GM21737 (cell line): ENCODE data around the gene PLCH1.

Experiments used
- ATAC-seq: cut with Tn5 transposase; IDR thresholded peaks from one replicate; pipeline ENCODE4 v1.9.1; 2021; ENCODE audit warnings: mild to moderate bottlenecking, moderate library complexity; ENCODE audit not compliant: unreplicated experiment

The PLCH1 gene

DNA sequence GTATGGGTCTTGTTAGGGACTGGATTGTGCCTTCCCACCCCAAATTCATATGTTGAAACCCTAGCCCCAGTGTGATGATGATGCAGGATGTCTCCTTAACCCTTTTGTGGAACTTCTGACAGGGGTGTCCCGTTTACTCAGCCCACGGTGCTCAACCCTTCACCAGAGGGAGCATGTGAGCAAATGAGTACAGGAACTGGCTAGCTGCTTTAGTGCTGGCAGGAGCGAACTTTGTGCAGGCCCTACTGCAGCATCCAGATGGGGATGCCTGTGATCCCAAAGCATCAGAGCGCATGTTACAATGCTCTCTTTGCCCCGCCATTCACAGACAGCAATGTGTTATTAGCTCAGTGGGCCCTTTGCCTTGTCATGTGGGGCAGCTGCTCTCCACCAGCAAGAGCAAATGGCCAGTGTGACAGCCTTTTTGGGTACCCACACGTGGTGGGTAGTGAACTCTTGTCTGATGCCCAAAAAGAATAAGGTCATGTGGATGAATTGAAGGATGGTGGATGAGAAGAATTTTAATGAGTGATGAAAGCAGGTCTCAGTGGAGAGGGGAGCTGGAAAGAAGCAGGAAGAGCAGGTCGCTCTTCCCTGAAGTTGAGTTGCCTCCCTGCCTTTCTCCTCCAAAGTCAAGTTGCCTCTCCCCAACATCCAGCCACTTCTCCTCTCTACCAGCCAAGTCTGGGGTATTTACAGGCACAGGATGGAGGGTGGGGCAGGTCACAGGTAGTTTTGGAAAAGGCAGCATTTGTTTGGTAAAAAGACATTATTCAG is 388.1 kb downstream of the PLCH1 start:
- ATAC-seq: no peak

DNA sequence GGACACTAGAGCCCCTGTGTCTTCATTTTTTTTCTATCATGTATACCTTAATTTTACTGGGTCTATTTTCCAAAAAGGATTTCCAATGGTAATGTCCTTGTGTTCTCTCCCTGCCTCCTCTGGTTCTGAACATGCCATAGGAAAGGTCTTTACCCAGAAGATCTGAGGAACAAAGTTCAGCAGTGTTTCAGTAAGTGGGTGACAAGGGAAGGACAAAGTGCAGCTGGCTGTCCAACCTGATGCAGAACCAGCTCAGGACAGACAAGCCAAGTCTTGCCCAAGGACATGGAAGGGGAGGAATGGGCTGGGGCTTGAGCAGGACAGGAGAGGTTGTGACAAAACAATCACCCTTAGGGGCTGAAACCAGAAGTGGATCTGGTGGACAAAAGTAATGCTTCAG is 390.2 kb downstream of the PLCH1 start:
- ATAC-seq: no peak

- ATAC-seq: no peak
These were observed 391.9 kb downstream of the PLCH1 start for GRCh38 chr3:155352900-155353490.

- no peak for ATAC-seq
These were observed 394.3 kb downstream of the PLCH1 start for GRCh38 chr3:155350571-155350970.

DNA sequence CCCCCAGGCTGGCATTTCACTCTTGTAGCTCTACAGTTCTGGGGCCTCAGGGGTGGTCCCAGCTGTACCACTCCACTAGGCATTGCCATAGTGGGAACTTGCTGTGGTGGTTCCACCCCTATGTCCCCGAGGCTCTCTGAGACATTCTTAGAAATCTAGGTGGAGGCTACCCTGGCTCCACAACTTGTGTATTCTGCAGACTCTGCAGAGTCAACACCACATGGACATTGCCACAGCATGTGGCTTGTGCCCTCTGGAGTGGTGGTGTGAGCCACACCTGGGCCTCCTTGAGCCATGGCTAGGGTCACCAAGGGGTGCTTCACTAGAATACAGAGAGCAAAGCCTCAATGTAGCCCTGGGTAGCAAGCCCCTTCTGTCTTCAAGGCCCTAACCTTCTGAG is 397.0 kb downstream of the PLCH1 start:
- ATAC-seq: no peak

GRCh38 chr3:155342344-155342743 is 402.5 kb downstream of the PLCH1 start:
- no peak for ATAC-seq

- no peak for ATAC-seq
These were observed 405.8 kb downstream of the PLCH1 start for GRCh38 chr3:155339052-155339451.

GRCh38 chr3:155335724-155336354 is 409.0 kb downstream of the PLCH1 start:
- ATAC-seq: no peak

- ATAC-seq: peak; percentile 92
These were observed 409.8 kb downstream of the PLCH1 start for GRCh38 chr3:155334914-155335723.

DNA sequence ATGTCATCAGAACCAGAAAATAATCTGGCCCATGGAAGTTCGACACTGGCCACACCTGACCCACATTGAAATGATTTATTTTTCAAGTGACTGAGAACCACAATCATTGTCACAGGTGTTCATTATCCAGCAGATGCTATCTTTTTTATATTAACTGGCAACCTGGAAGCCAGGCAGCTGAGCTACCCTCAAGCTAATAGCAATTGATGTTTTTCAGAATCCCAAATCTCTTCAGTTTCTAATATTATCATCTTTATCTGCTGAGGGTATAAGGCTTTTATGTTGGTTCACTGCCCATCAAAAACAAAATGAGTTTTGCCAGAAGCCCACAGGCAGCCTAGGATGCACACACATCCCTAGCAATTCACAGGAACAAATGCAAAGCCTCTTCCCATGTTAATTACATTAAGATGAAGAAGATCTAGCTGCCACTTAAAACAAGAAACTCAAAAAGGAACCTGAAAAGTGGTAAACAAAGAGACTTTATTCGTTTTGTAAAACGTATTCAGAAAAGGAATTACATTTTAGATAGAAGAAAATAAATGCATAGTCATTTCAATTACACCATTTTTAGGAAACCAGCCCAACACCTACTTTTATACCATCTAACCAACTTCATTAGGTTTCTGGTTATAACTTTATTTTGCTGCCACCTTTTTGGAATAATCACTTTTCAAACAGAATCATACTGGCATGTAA is 410.5 kb downstream of the PLCH1 start:
- ATAC-seq: no peak

GRCh38 chr3:155332716-155333115 is 412.2 kb downstream of the PLCH1 start:
- ATAC-seq: no peak

GRCh38 chr3:155331078-155331477 is 413.8 kb downstream of the PLCH1 start:
- no peak for ATAC-seq

- ATAC-seq: no peak
These were observed 414.5 kb downstream of the PLCH1 start for GRCh38 chr3:155330370-155330769.

DNA sequence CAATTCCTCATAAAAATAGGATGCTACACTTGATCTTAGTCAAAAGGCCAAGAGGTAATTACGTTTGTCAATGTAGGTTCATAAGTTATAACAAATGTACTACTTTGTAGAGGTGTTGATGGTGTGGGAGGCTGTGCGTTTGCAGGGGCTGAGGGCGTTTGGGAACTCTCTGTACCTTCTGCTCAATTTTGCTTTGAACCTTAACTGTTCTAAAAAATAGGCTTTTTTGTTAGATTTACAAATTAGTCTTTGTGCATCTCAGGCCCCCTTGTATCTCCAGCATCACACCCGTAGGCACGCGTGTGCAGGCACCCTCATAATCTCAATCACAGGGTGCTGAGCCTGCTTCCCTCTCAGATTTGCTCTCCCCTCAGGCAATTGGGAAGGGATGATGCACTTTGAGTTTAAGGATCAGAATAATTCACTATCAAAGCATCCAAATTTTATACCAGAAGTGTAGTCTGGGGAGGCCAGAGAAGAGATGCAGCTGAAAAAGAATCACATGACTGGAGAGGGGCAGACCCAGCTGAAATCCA is 415.3 kb downstream of the PLCH1 start:
- ATAC-seq: no peak

GRCh38 chr3:155327871-155328270 is 417.0 kb downstream of the PLCH1 start:
- ATAC-seq: no peak

GRCh38 chr3:155327430-155327829 is 417.4 kb downstream of the PLCH1 start:
- ATAC-seq: no peak

DNA sequence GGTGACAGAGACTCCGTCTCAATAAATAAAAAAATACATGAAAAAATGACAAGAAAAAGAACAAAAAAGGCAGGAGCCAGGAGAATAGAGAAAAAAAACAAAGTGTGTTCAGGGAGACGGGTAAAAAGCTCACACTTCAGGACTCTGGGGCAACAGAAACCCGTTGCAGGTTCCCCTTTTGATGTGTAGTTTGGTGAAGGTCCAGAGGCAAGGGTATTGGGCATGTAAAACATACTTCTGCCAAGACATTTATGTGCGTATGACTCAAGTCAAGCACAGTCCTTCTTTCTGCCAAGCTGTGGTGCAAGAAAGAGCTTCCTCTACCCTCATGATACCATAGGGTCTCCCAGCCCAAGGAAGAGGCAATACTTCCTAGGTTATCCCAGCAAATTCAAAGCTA is 418.0 kb downstream of the PLCH1 start:
- ATAC-seq: no peak

DNA sequence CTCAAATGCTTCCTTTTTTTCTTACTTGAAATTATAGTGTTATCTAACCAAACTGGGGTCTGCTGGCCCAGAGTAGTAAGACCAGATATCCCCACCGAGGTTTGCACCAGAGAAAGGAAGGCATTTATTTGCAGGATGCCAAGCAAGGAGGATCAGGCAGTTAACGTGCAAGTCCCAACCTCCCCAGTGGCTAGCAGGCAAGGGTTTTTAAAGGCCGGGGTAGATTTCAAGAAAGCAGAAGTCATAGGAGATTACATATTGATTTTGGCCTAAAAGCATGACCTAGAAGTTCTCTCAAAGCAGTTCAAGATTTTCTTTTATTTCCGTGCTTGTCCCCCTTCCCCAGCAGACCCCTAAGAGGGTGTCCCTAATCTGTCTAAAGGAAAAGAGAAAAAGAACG is 418.6 kb downstream of the PLCH1 start:
- no peak for ATAC-seq
